CD4-positive, alpha-beta memory T cell (primary cell): ENCODE data around the gene FAM219A. TPM values are rescaled to one million over a fixed set of nuclear protein-coding genes. Genes with fewer than 3 reads are reported as not detected.

Source experiments
- CTCF ChIA-PET: fragments of 350-600 bp; sonication (Branson Sonifier 250); formaldehyde crosslinking; loops from one replicate; lab custom pipeline; 2021; ENCODE audit warnings: inconsistent platforms; ENCODE audit not compliant: partially characterized antibody; lab: Charles Lee
- POLR2A ChIA-PET: fragments of 350-600 bp; sonication (Branson Sonifier 250); formaldehyde crosslinking; loops from one replicate; lab custom pipeline; 2021; ENCODE audit not compliant: partially characterized antibody; lab: Charles Lee
- DNase-seq, 5 donors: peaks; one replicate each; pipeline versions ENCODE4 v3.0.0 to v3.0.0-alpha.2; 2020 to 2022; ENCODE audit warnings: mixed read lengths in 1 of 5
- H3K27ac ChIP-seq: one replicate; pipeline ENCODE4 v1.7.0; 2013; ENCODE audit warnings: low read depth, low read length
- H3K27me3 ChIP-seq: 2 replicates; pipeline ENCODE4 v1.7.0; 2013; ENCODE audit warnings: mild to moderate bottlenecking, low read length, moderate library complexity; ENCODE audit not compliant: insufficient read depth
- H3K36me3 ChIP-seq: 2 replicates; pipeline ENCODE4 v1.7.0; 2013; ENCODE audit warnings: mild to moderate bottlenecking, low read length, moderate library complexity; ENCODE audit not compliant: insufficient read depth
- H3K4me1 ChIP-seq: 2 replicates; pipeline ENCODE4 v1.7.0; 2013; ENCODE audit warnings: mild to moderate bottlenecking, low read length, moderate library complexity; ENCODE audit not compliant: insufficient read depth
- H3K4me3 ChIP-seq, 2 donors: one replicate each; pipeline ENCODE4 v1.7.0; 2013; ENCODE audit warnings: low read length in 2 of 2, mild to moderate bottlenecking in 1 of 2
- H3K9me3 ChIP-seq, 2 donors: one replicate each; pipeline ENCODE4 v1.7.0; 2013; ENCODE audit warnings: low read length in 2 of 2, control low read depth in 1 of 2; ENCODE audit not compliant: control insufficient read depth in 1 of 2
- H3K27ac Mint-ChIP-seq, 7 donors: one replicate each; pipeline ENCODE4 v1.8.0; 2020 to 2021; ENCODE audit warnings: mixed read lengths in 7 of 7, mild to moderate bottlenecking in 6 of 7, inconsistent platforms in 3 of 7, moderate library complexity in 3 of 7
- H3K27me3 Mint-ChIP-seq, 2 donors: one replicate each; pipeline ENCODE4 v1.8.0; 2020 to 2021; ENCODE audit warnings: mixed read lengths in 2 of 2
- H3K36me3 Mint-ChIP-seq, 2 donors: one replicate each; pipeline ENCODE4 v1.8.0; 2020 to 2021; ENCODE audit warnings: mixed read lengths in 2 of 2, inconsistent platforms in 1 of 2, mild to moderate bottlenecking in 1 of 2
- H3K4me1 Mint-ChIP-seq, 4 donors: one replicate each; pipeline ENCODE4 v1.8.0; 2020 to 2021; ENCODE audit warnings: mixed read lengths in 4 of 4, mild to moderate bottlenecking in 1 of 4
- H3K4me3 Mint-ChIP-seq, 8 donors: one replicate each; pipeline ENCODE4 v1.8.0; 2020 to 2021; ENCODE audit warnings: mixed read lengths in 8 of 8, mild to moderate bottlenecking in 7 of 8, moderate library complexity in 6 of 8, inconsistent platforms in 3 of 8
- H3K9me3 Mint-ChIP-seq, 8 donors: one replicate each; pipeline ENCODE4 v1.8.0; 2020 to 2021; ENCODE audit warnings: mixed read lengths in 8 of 8, mild to moderate bottlenecking in 5 of 8, inconsistent platforms in 3 of 8, moderate library complexity in 1 of 8
- intact Hi-C: fragments of 100-400 bp; cut with micrococcal nuclease; formaldehyde crosslinking; loops from one replicate; pipeline ENCODE4 v1.15.1; 2023
- polyA plus RNA-seq, 2 donors: library from polyadenylated mRNA; unstranded; fragments of 300-500 nt; fragmentation: Illumina TruSeq; gene quantifications; one replicate each; pipeline ENCODE4 v1.2.3, GENCODE V29; 2021
- total RNA-seq, 2 experiments: library from RNA; stranded (reverse); gene quantifications; one replicate each; pipeline ENCODE4 v1.2.3, GENCODE V29; 2021

The FAM219A gene
- total and polyA plus RNA-seq, 4 experiments from 2014 or later, result 0.33 to 16.3 (median 7.6) TPM

- H3K36me3 ChIP-seq, result no peaks in the 10 kb centered on the region
- ChIA-PET CTCF (interaction anchor here (0.8 kb wide), 1 partner anchor 45 kb away, joined by 3 read pairs; no protein-coding TSS in a partner anchor), POLR2A (no interaction called here)
- Mint-ChIP-seq H3K4me1 (peaks cover under 1 to 5% (median 3%) of the 10 kb centered on the region in 4 donors), H3K36me3 (peaks cover 0 to 4% of the 10 kb centered on the region in 2 donors), H3K27ac (no peak overlapping the region), H3K4me3 (no peak overlapping the region), H3K9me3 (no peaks in the 10 kb centered on the region), H3K27me3 (no peaks in the 10 kb centered on the region)
- H3K4me3 ChIP-seq, result no peak overlapping the region
- no peaks in the 10 kb centered on the region for H3K9me3 ChIP-seq
- no peak overlapping the region for H3K27ac ChIP-seq
- H3K27me3 ChIP-seq, result no peaks in the 10 kb centered on the region
- no peaks in the 10 kb centered on the region for H3K4me1 ChIP-seq
- DNase-seq, result no peak
- intact Hi-C loops, result no loop called here
These were observed 7.2 kb downstream of the FAM219A start for GRCh38 chr9:34451135-34451534.

- Mint-ChIP-seq H3K36me3 (peaks cover 0 to 4% of the 10 kb centered on the region in 2 donors), H3K9me3 (no peaks in the 10 kb centered on the region), H3K4me3 (no peak overlapping the region), H3K27ac (peak overlapping the region in 1 of 7 donors; percentile 39), H3K27me3 (no peaks in the 10 kb centered on the region), H3K4me1 (peaks cover 0 to 4% (median 3%) of the 10 kb centered on the region in 4 donors)
- ChIA-PET CTCF (interaction anchor here (0.8 to 2.6 kb wide), 3 partner anchors 16 to 50 kb away, joined by 3 to 8 read pairs (median 3); no protein-coding TSS in a partner anchor), POLR2A (no interaction called here)
- no peaks in the 10 kb centered on the region for H3K9me3 ChIP-seq
- DNase-seq, result no peak
- no peaks in the 10 kb centered on the region for H3K4me1 ChIP-seq
- intact Hi-C loops, result no loop called here
- no peaks in the 10 kb centered on the region for H3K36me3 ChIP-seq
- no peaks in the 10 kb centered on the region for H3K27me3 ChIP-seq
- H3K4me3 ChIP-seq, result no peak overlapping the region
- H3K27ac ChIP-seq, result no peak overlapping the region
These were observed 7.7 kb downstream of the FAM219A start for GRCh38 chr9:34450644-34451043.

- H3K9me3 ChIP-seq, result no peaks in the 10 kb centered on the region
- Mint-ChIP-seq H3K27me3 (no peaks in the 10 kb centered on the region), H3K4me3 (no peak overlapping the region), H3K9me3 (no peaks in the 10 kb centered on the region), H3K36me3 (no peaks in the 10 kb centered on the region), H3K27ac (no peak overlapping the region), H3K4me1 (peaks cover 0 to 6% (median 1%) of the 10 kb centered on the region in 4 donors)
- no peak overlapping the region for H3K27ac ChIP-seq
- H3K4me1 ChIP-seq, result no peaks in the 10 kb centered on the region
- H3K27me3 ChIP-seq, result no peaks in the 10 kb centered on the region
- no peaks in the 10 kb centered on the region for H3K36me3 ChIP-seq
- H3K4me3 ChIP-seq, result no peak overlapping the region
- intact Hi-C loops, result no loop called here
- ChIA-PET CTCF (interaction anchor here (0.9 to 5.3 kb wide), 7 partner anchors 9 to 256 kb away, joined by 3 to 31 read pairs (median 4); no protein-coding TSS in a partner anchor), POLR2A (no interaction called here)
- DNase-seq, result no peak
These were observed 11.4 kb downstream of the FAM219A start for GRCh38 chr9:34446951-34447350.

GRCh38 chr9:34446468-34446891 lies 11.9 kb downstream of the FAM219A start:
- POLR2A ChIA-PET, result no interaction called here
- H3K27ac ChIP-seq, result no peak overlapping the region
- CTCF ChIA-PET, result interaction anchor here (0.9 to 5.3 kb wide), 8 partner anchors 8 to 256 kb away, joined by 3 to 31 read pairs (median 4); no protein-coding TSS in a partner anchor
- no peak for DNase-seq
- Mint-ChIP-seq H3K27me3 (no peaks in the 10 kb centered on the region), H3K4me1 (peaks cover under 1 to 6% (median 4%) of the 10 kb centered on the region in 4 donors), H3K4me3 (no peak overlapping the region), H3K27ac (no peak overlapping the region), H3K36me3 (no peaks in the 10 kb centered on the region), H3K9me3 (no peaks in the 10 kb centered on the region)
- intact Hi-C loops, result no loop called here
- no peak overlapping the region for H3K4me3 ChIP-seq
- H3K27me3 ChIP-seq, result no peaks in the 10 kb centered on the region
- no peaks in the 10 kb centered on the region for H3K9me3 ChIP-seq
- H3K36me3 ChIP-seq, result no peaks in the 10 kb centered on the region
- peaks cover 4% of the 10 kb centered on the region for H3K4me1 ChIP-seq

GRCh38 chr9:34443976-34444375 lies 14.4 kb downstream of the FAM219A start:
- CTCF ChIA-PET, result interaction anchor here (0.8 to 5.3 kb wide), 3 partner anchors 52 to 191 kb away, joined by 3 to 31 read pairs (median 5); no protein-coding TSS in a partner anchor
- peaks cover 13 to 18% (median 14%) of the 10 kb centered on the region in 4 donors for H3K4me1 Mint-ChIP-seq
- Histone ChIP-seq H3K36me3 (no peaks in the 10 kb centered on the region), H3K4me3 (no peak overlapping the region), H3K27ac (no peak overlapping the region), H3K9me3 (no peaks in the 10 kb centered on the region), H3K27me3 (no peaks in the 10 kb centered on the region), H3K4me1 (peaks cover 11% of the 10 kb centered on the region)
- DNase-seq, result no peak
- POLR2A ChIA-PET, result no interaction called here
- H3K9me3 Mint-ChIP-seq, result no peaks in the 10 kb centered on the region
- no peaks in the 10 kb centered on the region for H3K27me3 Mint-ChIP-seq
- intact Hi-C loops, result no loop called here
- no peak overlapping the region for H3K4me3 Mint-ChIP-seq
- peaks cover 0 to 2% of the 10 kb centered on the region in 2 donors for H3K36me3 Mint-ChIP-seq
- no peak overlapping the region for H3K27ac Mint-ChIP-seq

- Mint-ChIP-seq H3K36me3 (peaks cover 0 to 7% of the 10 kb centered on the region in 2 donors), H3K9me3 (no peaks in the 10 kb centered on the region), H3K27me3 (no peaks in the 10 kb centered on the region), H3K4me1 (peaks cover 13 to 18% (median 14%) of the 10 kb centered on the region in 4 donors), H3K27ac (no peak overlapping the region), H3K4me3 (no peak overlapping the region)
- ChIA-PET POLR2A (no interaction called here), CTCF (interaction anchor here (0.8 to 5.3 kb wide), 3 partner anchors 53 to 191 kb away, joined by 3 to 31 read pairs (median 5); no protein-coding TSS in a partner anchor)
- no peak for DNase-seq
- H3K9me3 ChIP-seq, result no peaks in the 10 kb centered on the region
- H3K36me3 ChIP-seq, result no peaks in the 10 kb centered on the region
- H3K27me3 ChIP-seq, result no peaks in the 10 kb centered on the region
- H3K4me3 ChIP-seq, result no peak overlapping the region
- peaks cover 11% of the 10 kb centered on the region for H3K4me1 ChIP-seq
- H3K27ac ChIP-seq, result no peak overlapping the region
- intact Hi-C loops, result no loop called here
These were observed 14.8 kb downstream of the FAM219A start for GRCh38 chr9:34443533-34443932.

GRCh38 chr9:34442770-34443169 lies 15.6 kb downstream of the FAM219A start:
- Mint-ChIP-seq H3K9me3 (no peaks in the 10 kb centered on the region), H3K27ac (no peak overlapping the region), H3K36me3 (peaks cover 0 to 9% of the 10 kb centered on the region in 2 donors), H3K4me1 (peaks cover 13 to 18% (median 14%) of the 10 kb centered on the region in 4 donors), H3K4me3 (no peak overlapping the region), H3K27me3 (no peaks in the 10 kb centered on the region)
- Histone ChIP-seq H3K27ac (no peak overlapping the region), H3K9me3 (no peaks in the 10 kb centered on the region), H3K36me3 (no peaks in the 10 kb centered on the region), H3K4me1 (peaks cover 11% of the 10 kb centered on the region), H3K27me3 (no peaks in the 10 kb centered on the region), H3K4me3 (no peak overlapping the region)
- intact Hi-C loops, result no loop called here
- CTCF ChIA-PET, result interaction anchor here (0.8 to 5.3 kb wide), 3 partner anchors 54 to 192 kb away, joined by 3 to 31 read pairs (median 5); no protein-coding TSS in a partner anchor
- no peak for DNase-seq
- POLR2A ChIA-PET, result no interaction called here
